ENCODE measurements around the gene BTNL2.

DNA sequence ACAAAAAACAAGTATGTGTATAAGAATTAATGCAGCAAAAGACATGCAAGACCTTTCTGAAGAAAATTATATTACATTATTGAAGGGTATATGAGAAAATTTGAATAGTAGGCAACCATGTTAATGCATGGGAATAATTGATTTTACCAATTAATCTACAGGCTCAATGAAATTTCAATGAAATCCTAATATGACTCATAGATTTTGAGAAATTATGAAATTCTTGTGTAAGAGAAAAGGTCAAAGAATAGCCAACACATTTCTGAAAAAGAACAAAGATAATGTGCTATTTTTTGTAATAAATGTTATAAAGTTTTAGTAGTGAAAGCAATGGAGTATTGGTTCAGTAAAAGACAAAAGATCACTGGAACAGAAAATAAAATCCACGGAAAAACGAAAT, 53.6 kb downstream of the BTNL2 start:
- TF ChIP-seq, protein P1, sequence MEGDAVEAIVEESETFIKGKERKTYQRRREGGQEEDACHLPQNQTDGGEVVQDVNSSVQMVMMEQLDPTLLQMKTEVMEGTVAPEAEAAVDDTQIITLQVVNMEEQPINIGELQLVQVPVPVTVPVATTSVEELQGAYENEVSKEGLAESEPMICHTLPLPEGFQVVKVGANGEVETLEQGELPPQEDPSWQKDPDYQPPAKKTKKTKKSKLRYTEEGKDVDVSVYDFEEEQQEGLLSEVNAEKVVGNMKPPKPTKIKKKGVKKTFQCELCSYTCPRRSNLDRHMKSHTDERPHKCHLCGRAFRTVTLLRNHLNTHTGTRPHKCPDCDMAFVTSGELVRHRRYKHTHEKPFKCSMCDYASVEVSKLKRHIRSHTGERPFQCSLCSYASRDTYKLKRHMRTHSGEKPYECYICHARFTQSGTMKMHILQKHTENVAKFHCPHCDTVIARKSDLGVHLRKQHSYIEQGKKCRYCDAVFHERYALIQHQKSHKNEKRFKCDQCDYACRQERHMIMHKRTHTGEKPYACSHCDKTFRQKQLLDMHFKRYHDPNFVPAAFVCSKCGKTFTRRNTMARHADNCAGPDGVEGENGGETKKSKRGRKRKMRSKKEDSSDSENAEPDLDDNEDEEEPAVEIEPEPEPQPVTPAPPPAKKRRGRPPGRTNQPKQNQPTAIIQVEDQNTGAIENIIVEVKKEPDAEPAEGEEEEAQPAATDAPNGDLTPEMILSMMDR (IDR thresholded peaks at IDR 0.05) = no peak
- no peak for TF ChIP-seq POLR2A (IDR thresholded peaks at IDR 0.05)

All from tibial nerve (tissue), 3 donors.